H9 (cell line): Measurements from ENCODE around the gene ANO3. TPM values are rescaled to one million over a fixed set of nuclear protein-coding genes. Genes with fewer than 3 reads are reported as not detected.
A peak's percentile ranks its signal among the peaks of the same experiment; 100 is the strongest.

Experiments used
- DNase-seq: peaks from one replicate; pipeline ENCODE4 v3.0.0-alpha.2; 2017
- H2AFZ ChIP-seq: one replicate; pipeline ENCODE4 v1.6.1; 2013; ENCODE audit warnings: mild to moderate bottlenecking, low read length, control low read depth, moderate library complexity
- H2AK5ac ChIP-seq: 2 replicates; pipeline ENCODE4 v1.6.1; 2013; ENCODE audit warnings: low read length, control low read depth, mixed read lengths; ENCODE audit not compliant: insufficient read length
- H2BK120ac ChIP-seq: one replicate; pipeline ENCODE4 v1.6.1; 2013; ENCODE audit warnings: low read depth, mild to moderate bottlenecking, low read length, control low read depth, inconsistent platforms; ENCODE audit not compliant: poor library complexity, severe bottlenecking
- H2BK12ac ChIP-seq: 2 replicates; pipeline ENCODE4 v1.6.1; 2013; ENCODE audit warnings: low read length, control low read depth, mixed read lengths, low read depth; ENCODE audit not compliant: insufficient read length
- H2BK15ac ChIP-seq: 2 replicates; pipeline ENCODE4 v1.6.1; 2013; ENCODE audit warnings: low read depth, low read length, control low read depth
- H2BK20ac ChIP-seq: one replicate; pipeline ENCODE4 v1.6.1; 2013; ENCODE audit warnings: low read depth, mild to moderate bottlenecking, low read length, control low read depth, inconsistent platforms; ENCODE audit not compliant: poor library complexity, severe bottlenecking
- H2BK5ac ChIP-seq: 2 replicates; pipeline ENCODE4 v1.6.1; 2013; ENCODE audit warnings: low read length, control low read depth, mixed read lengths; ENCODE audit not compliant: insufficient read length
- H3K14ac ChIP-seq: 2 replicates; pipeline ENCODE4 v1.6.1; 2013; ENCODE audit warnings: low read length, control low read depth; ENCODE audit not compliant: insufficient read depth
- H3K18ac ChIP-seq: 2 replicates; pipeline ENCODE4 v1.6.1; 2013; ENCODE audit warnings: low read depth, mild to moderate bottlenecking, mixed read lengths, low read length, control low read depth; ENCODE audit not compliant: insufficient read length
- H3K23ac ChIP-seq: 2 replicates; pipeline ENCODE4 v1.6.1; 2013; ENCODE audit warnings: low read length, control low read depth, mixed read lengths, low read depth; ENCODE audit not compliant: insufficient read length
- H3K23me2 ChIP-seq: 2 replicates; pipeline ENCODE4 v1.6.1; 2013; ENCODE audit warnings: low read depth, mild to moderate bottlenecking, mixed read lengths, low read length, control low read depth; ENCODE audit not compliant: insufficient read length, poor library complexity, severe bottlenecking
- H3K27ac ChIP-seq: 2 replicates; pipeline ENCODE4 v1.5.1; 2013; ENCODE audit warnings: low read length, control low read depth, mixed read lengths, low read depth; ENCODE audit not compliant: insufficient read length
- H3K27me3 ChIP-seq: 2 replicates; pipeline ENCODE4 v1.6.1; 2013; ENCODE audit warnings: low read length, control low read depth, inconsistent platforms; ENCODE audit not compliant: insufficient read depth
- H3K4ac ChIP-seq: 2 replicates; pipeline ENCODE4 v1.6.1; 2013; ENCODE audit warnings: low read depth, mild to moderate bottlenecking, control low read depth, inconsistent platforms, low read length, moderate library complexity
- H3K4me1 ChIP-seq: 2 replicates; pipeline ENCODE4 v1.6.1; 2013; ENCODE audit warnings: low read length, control low read depth, inconsistent platforms; ENCODE audit not compliant: insufficient read depth
- H3K4me2 ChIP-seq: 2 replicates; pipeline ENCODE4 v1.6.1; 2013; ENCODE audit warnings: low read length, control low read depth, mixed read lengths; ENCODE audit not compliant: insufficient read length, insufficient read depth
- H3K56ac ChIP-seq: 2 replicates; pipeline ENCODE4 v1.6.1; 2013; ENCODE audit warnings: low read depth, mild to moderate bottlenecking, mixed read lengths, low read length, control low read depth; ENCODE audit not compliant: insufficient read length
- H3K79me1 ChIP-seq: 2 replicates; pipeline ENCODE4 v1.6.1; 2013; ENCODE audit warnings: low read depth, mild to moderate bottlenecking, moderate library complexity, low read length, control low read depth, inconsistent platforms; ENCODE audit not compliant: insufficient read depth, poor library complexity, severe bottlenecking
- H3K79me2 ChIP-seq: 2 replicates; pipeline ENCODE4 v1.6.1; 2013; ENCODE audit warnings: low read length, control low read depth, inconsistent platforms; ENCODE audit not compliant: insufficient read depth
- H3K9ac ChIP-seq: 2 replicates; pipeline ENCODE4 v1.6.1; 2013; ENCODE audit warnings: low read length, control low read depth, mixed read lengths; ENCODE audit not compliant: insufficient read length; ENCODE audit errors: extremely low read depth
- H3K9me3 ChIP-seq: one replicate; pipeline ENCODE4 v1.6.1; 2013; ENCODE audit warnings: low read depth, low read length, inconsistent platforms; ENCODE audit not compliant: control insufficient read depth
- H3T11ph ChIP-seq: one replicate; pipeline ENCODE4 v1.6.1; 2013; ENCODE audit warnings: mild to moderate bottlenecking, low read length, control low read depth, inconsistent platforms
- H4K20me1 ChIP-seq: one replicate; pipeline ENCODE4 v1.6.1; 2013; ENCODE audit not compliant: control insufficient read depth, insufficient read length, insufficient read depth
- H4K5ac ChIP-seq: 2 replicates; pipeline ENCODE4 v1.6.1; 2013; ENCODE audit warnings: low read depth, mild to moderate bottlenecking, mixed read lengths, low read length, control low read depth; ENCODE audit not compliant: insufficient read length
- H4K8ac ChIP-seq: replicated peaks from 2 replicates; pipeline ENCODE4 v1.6.1; 2013; ENCODE audit warnings: low read length, control low read depth, mixed read lengths, low read depth; ENCODE audit not compliant: insufficient read length
- H4K91ac ChIP-seq: 2 replicates; pipeline ENCODE4 v1.6.1; 2013; ENCODE audit warnings: low read depth, mild to moderate bottlenecking, moderate library complexity, mixed read lengths, low read length, control low read depth; ENCODE audit not compliant: insufficient read length
- H3K27ac Mint-ChIP-seq, 3 experiments: 2 replicates in 2 of 3; 3 replicates in 1 of 3; pipeline ENCODE4 v1.8.0; 2020 to 2021; ENCODE audit warnings: mixed read lengths in 3 of 3, mild to moderate bottlenecking in 1 of 3, moderate library complexity in 1 of 3
- H3K27me3 Mint-ChIP-seq: 2 replicates; pipeline ENCODE4 v1.8.0; 2021; ENCODE audit warnings: low read depth, mild to moderate bottlenecking, moderate library complexity, mixed read lengths
- H3K36me3 Mint-ChIP-seq, 3 experiments: 2 replicates in 2 of 3; 3 replicates in 1 of 3; pipeline ENCODE4 v1.8.0; 2020 to 2021; ENCODE audit warnings: low read depth in 3 of 3, mixed read lengths in 3 of 3; ENCODE audit not compliant: insufficient read depth in 1 of 3
- H3K4me1 Mint-ChIP-seq, 2 experiments: 2 replicates each; pipeline ENCODE4 v1.8.0; 2020; ENCODE audit warnings: mixed read lengths in 2 of 2
- H3K4me3 Mint-ChIP-seq, 2 experiments: 2 replicates in 1 of 2; 3 replicates in 1 of 2; pipeline ENCODE4 v1.8.0; 2020 to 2021; ENCODE audit warnings: mild to moderate bottlenecking in 2 of 2, mixed read lengths in 2 of 2, moderate library complexity in 1 of 2
- H3K9me3 Mint-ChIP-seq, 2 experiments: 2 replicates in 1 of 2; 3 replicates in 1 of 2; pipeline ENCODE4 v1.8.0; 2020; ENCODE audit warnings: mild to moderate bottlenecking in 2 of 2, mixed read lengths in 2 of 2, moderate library complexity in 1 of 2
- CTCF ChIP-seq: fragments of 200-600 bp; sonication (generic); conservative IDR thresholded peaks from 3 replicates; pipeline ENCODE4 v1.8.0; 2021; ENCODE audit warnings: antibody characterized with exemption, mild to moderate bottlenecking
- WGBS: extraction: QIAGEN DNeasy Blood & Tissue Kit; methylation state at CpG from one replicate; pipeline ENCODE4 v1.1.7; 2013; ENCODE audit warnings: missing lambda C conversion rate, low lambda C conversion rate, mixed read lengths; ENCODE audit not compliant: insufficient read length; ENCODE audit errors: extremely low coverage; 5-methylcytosine and 5-hydroxymethylcytosine counted together
- total RNA-seq: library from RNA; stranded (reverse); gene quantifications from 2 replicates; pipeline ENCODE4 v1.2.1, GENCODE V29; 2021

ANO3 gene
- total RNA-seq, 1 experiment from 2014 or later = not detected

- no peaks in the 10 kb centered on the region for H3K79me2 ChIP-seq
- peak overlapping the region; percentile 40 for H2AFZ ChIP-seq
- no peak overlapping the region for H4K8ac ChIP-seq
- H3K9me3 Mint-ChIP-seq = no peaks in the 10 kb centered on the region
- no CpG with 5 or more reads among the region's 2 CpGs for WGBS
- H3K56ac ChIP-seq = no peak overlapping the region
- peak; percentile 34 for DNase-seq
- no peak overlapping the region for H2AK5ac ChIP-seq
- H2BK5ac ChIP-seq = no peak overlapping the region
- no peaks in the 10 kb centered on the region for H3K36me3 Mint-ChIP-seq
- H2BK12ac ChIP-seq = no peak overlapping the region
- H3K27me3 Mint-ChIP-seq = no peaks in the 10 kb centered on the region; the same call in none of the 2 replicates
- peak overlapping the region in 1 of 3 experiments; percentile 62; a peak in 2 of 7 replicates for H3K27ac Mint-ChIP-seq
- H3K4me3 Mint-ChIP-seq = no peak overlapping the region
- H3K4me2 ChIP-seq = no peak overlapping the region
- no peak overlapping the region for H3K4ac ChIP-seq
- no peak overlapping the region for H3K9ac ChIP-seq
- H3K14ac ChIP-seq = no peak overlapping the region
- no peaks in the 10 kb centered on the region for H3K27me3 ChIP-seq
- H4K20me1 ChIP-seq = no peaks in the 10 kb centered on the region
- no peaks in the 10 kb centered on the region for H3K9me3 ChIP-seq
- no peak overlapping the region for H2BK15ac ChIP-seq
- no peak overlapping the region for H3K18ac ChIP-seq
- H3K4me1 Mint-ChIP-seq = peaks cover 15 to 19% of the 10 kb centered on the region in 2 experiments
- no peaks in the 10 kb centered on the region; the same call in 1 of the 2 replicates for H3K4me1 ChIP-seq
- H2BK20ac ChIP-seq = no peak overlapping the region
- peak overlapping the region; percentile 6 for H3T11ph ChIP-seq
- no peak overlapping the region for H3K23ac ChIP-seq
- no peaks in the 10 kb centered on the region for H3K79me1 ChIP-seq
- no peaks in the 10 kb centered on the region for H3K23me2 ChIP-seq
- TF ChIP-seq CTCF = no peak
- H2BK120ac ChIP-seq = no peak overlapping the region
- H4K5ac ChIP-seq = no peak overlapping the region
- H4K91ac ChIP-seq = no peak overlapping the region
- no peak overlapping the region for H3K27ac ChIP-seq
Observed at GRCh38 chr11:26319906-26320305, 12.0 kb upstream of the ANO3 start.
